ENCODE data around the gene CLEC3B.

CLEC3B gene

GRCh38 chr3:45084361-45084760 is 58.3 kb downstream of the CLEC3B start:
- no peaks in the 10 kb centered on the region for H3K4me1 ChIP-seq (ENCODE audit: control insufficient read depth, insufficient read depth, low read length)
- H3K9me3 ChIP-seq (ENCODE audit: control insufficient read depth, insufficient read depth, low read depth, low read length) = no peaks in the 10 kb centered on the region
- no peaks in the 10 kb centered on the region for H3K27me3 ChIP-seq (ENCODE audit: control insufficient read depth, insufficient read depth, low read length)
- H3K4me3 ChIP-seq (ENCODE audit: low read depth, low read length) = no peak overlapping the region
- H3K36me3 ChIP-seq (ENCODE audit: control insufficient read depth, insufficient read depth, low read length) = peaks cover 32% of the 10 kb centered on the region
- H3K27ac ChIP-seq (ENCODE audit: low read depth, low read length) = no peak overlapping the region
- H3K9ac ChIP-seq (ENCODE audit: low read length) = no peak overlapping the region

- H3K4me1 ChIP-seq (ENCODE audit: control insufficient read depth, insufficient read depth, low read length) = no peaks in the 10 kb centered on the region
These were observed 59.0 kb downstream of the CLEC3B start for GRCh38 chr3:45084820-45085816.

More at GRCh38 chr3:45084820-45085816, 59.0 kb downstream of the CLEC3B start:
- Histone ChIP-seq H3K9me3 (ENCODE audit: control insufficient read depth, insufficient read depth, low read depth, low read length) (no peaks in the 10 kb centered on the region), H3K27me3 (ENCODE audit: control insufficient read depth, insufficient read depth, low read length) (no peaks in the 10 kb centered on the region), H3K36me3 (ENCODE audit: control insufficient read depth, insufficient read depth, low read length) (peaks cover 33% of the 10 kb centered on the region), H3K4me3 (ENCODE audit: low read depth, low read length) (no peak overlapping the region), H3K27ac (ENCODE audit: low read depth, low read length) (no peak overlapping the region), H3K9ac (ENCODE audit: low read length) (no peak overlapping the region)

Data from HUES6 (cell line).